Measurements from ENCODE around the gene PHYKPL.

Gene PHYKPL

GRCh38 chr5:178272591-178272990, 40.0 kb upstream of the PHYKPL start:
- TF ChIP-seq CTCF (IDR thresholded peaks at IDR 0.05; ENCODE audit: control insufficient read depth, extremely low read depth, insufficient read depth) = no peak
- no peak for DNase-seq (ENCODE audit: low read depth)
- no peak overlapping the region for H3K4me3 ChIP-seq (ENCODE audit: low read depth, low read length)

- H3K4me3 ChIP-seq (ENCODE audit: low read depth, low read length) = no peak overlapping the region
- DNase-seq (ENCODE audit: low read depth) = no peak
- no peak for TF ChIP-seq CTCF (IDR thresholded peaks at IDR 0.05; ENCODE audit: control insufficient read depth, extremely low read depth, insufficient read depth)
Measured at GRCh38 chr5:178271726-178272479, 39.3 kb upstream of the PHYKPL start.

GRCh38 chr5:178271231-178271630, 38.6 kb upstream of the PHYKPL start:
- TF ChIP-seq CTCF (IDR thresholded peaks at IDR 0.05; ENCODE audit: control insufficient read depth, extremely low read depth, insufficient read depth) = no peak
- no peak overlapping the region for H3K4me3 ChIP-seq (ENCODE audit: low read depth, low read length)
- no peak for DNase-seq (ENCODE audit: low read depth)

- DNase-seq (ENCODE audit: low read depth) = no peak
- H3K4me3 ChIP-seq (ENCODE audit: low read depth, low read length) = no peak overlapping the region
- no peak for TF ChIP-seq CTCF (IDR thresholded peaks at IDR 0.05; ENCODE audit: control insufficient read depth, extremely low read depth, insufficient read depth)
Measured at GRCh38 chr5:178269499-178269898, 36.9 kb upstream of the PHYKPL start.

GRCh38 chr5:178267876-178268275, 35.3 kb upstream of the PHYKPL start:
- no peak for TF ChIP-seq CTCF (IDR thresholded peaks at IDR 0.05; ENCODE audit: control insufficient read depth, extremely low read depth, insufficient read depth)
- no peak overlapping the region for H3K4me3 ChIP-seq (ENCODE audit: low read depth, low read length)
- no peak for DNase-seq (ENCODE audit: low read depth)

GRCh38 chr5:178267245-178267644, 34.6 kb upstream of the PHYKPL start:
- TF ChIP-seq CTCF (IDR thresholded peaks at IDR 0.05; ENCODE audit: control insufficient read depth, extremely low read depth, insufficient read depth) = no peak
- H3K4me3 ChIP-seq (ENCODE audit: low read depth, low read length) = no peak overlapping the region
- no peak for DNase-seq (ENCODE audit: low read depth)

GRCh38 chr5:178266581-178266980, 34.0 kb upstream of the PHYKPL start:
- no peak for TF ChIP-seq CTCF (IDR thresholded peaks at IDR 0.05; ENCODE audit: control insufficient read depth, extremely low read depth, insufficient read depth)
- no peak for DNase-seq (ENCODE audit: low read depth)
- no peak overlapping the region for H3K4me3 ChIP-seq (ENCODE audit: low read depth, low read length)
